SK-N-SH treated with all-trans-retinoic acid at 6 μM for 48 hours (cell line): Measurements from ENCODE around the gene YLPM1.

Experiments used
- ATAC-seq: fragments of 200-7000 bp; cut with Tn5 transposase; 3 replicates; pipeline ENCODE4 v1.9.1; 2020; ENCODE audit warnings: mild to moderate bottlenecking, moderate library complexity
- ARNTL ChIP-seq: fragments of 450-650 bp; formaldehyde crosslinking; IDR thresholded peaks from 2 replicates; pipeline ENCODE4 v1.5.0; 2020; ENCODE audit warnings: low read depth, mild to moderate bottlenecking, moderate library complexity, borderline replicate concordance
- BACH2 ChIP-seq: fragments of 250-450 bp; sonication (Bioruptor Pico); IDR thresholded peaks from 2 replicates; pipeline ENCODE4 v1.9.0; 2021; ENCODE audit warnings: mild to moderate bottlenecking, borderline replicate concordance
- CREB5 ChIP-seq: fragments of 250-450 bp; sonication (Bioruptor Pico); IDR thresholded peaks from 2 replicates; pipeline ENCODE4 v1.5.1; 2020; ENCODE audit warnings: low read depth, mild to moderate bottlenecking, moderate library complexity
- CSDC2 ChIP-seq: fragments of 250-450 bp; sonication (Bioruptor Pico); IDR thresholded peaks from 2 replicates; pipeline ENCODE4 v1.5.0; 2020; ENCODE audit warnings: mild to moderate bottlenecking, moderate library complexity
- CSRNP3 ChIP-seq: fragments of 250-450 bp; sonication (Bioruptor Pico); IDR thresholded peaks from 2 replicates; pipeline ENCODE4 v1.5.1; 2021; ENCODE audit warnings: mild to moderate bottlenecking, moderate library complexity
- ESRRG ChIP-seq: fragments of 250-450 bp; sonication (Bioruptor Pico); IDR thresholded peaks from 2 replicates; pipeline ENCODE4 v1.6.1; 2021; ENCODE audit warnings: mild to moderate bottlenecking
- GLIS3 ChIP-seq: fragments of 250-450 bp; sonication (Bioruptor Pico); IDR thresholded peaks from 2 replicates; pipeline ENCODE4 v1.5.0; 2020; ENCODE audit warnings: mild to moderate bottlenecking, moderate library complexity
- ISL1 ChIP-seq: fragments of 250-450 bp; sonication (Bioruptor Pico); IDR thresholded peaks from 2 replicates; pipeline ENCODE4 v2.1.2; 2022; ENCODE audit warnings: mild to moderate bottlenecking, moderate library complexity
- OSR1 ChIP-seq: fragments of 250-450 bp; sonication (Bioruptor Pico); IDR thresholded peaks from 2 replicates; pipeline ENCODE4 v1.8.0; 2022; ENCODE audit warnings: moderate library complexity, mild to moderate bottlenecking, inconsistent platforms
- PATZ1 ChIP-seq: fragments of 250-450 bp; sonication (Bioruptor Pico); IDR thresholded peaks from 2 replicates; pipeline ENCODE4 v1.8.0; 2020; ENCODE audit warnings: mild to moderate bottlenecking, moderate library complexity, borderline replicate concordance
- POU6F1 ChIP-seq: fragments of 250-450 bp; sonication (Bioruptor Pico); IDR thresholded peaks from 2 replicates; pipeline ENCODE4 v1.8.0; 2021; ENCODE audit warnings: low read depth, mild to moderate bottlenecking, moderate library complexity, borderline replicate concordance
- PPARA ChIP-seq: fragments of 250-450 bp; sonication (Bioruptor Pico); IDR thresholded peaks from 2 replicates; pipeline ENCODE4 v1.5.0; 2020; ENCODE audit warnings: mild to moderate bottlenecking, borderline replicate concordance
- SNAI2 ChIP-seq: fragments of 250-450 bp; sonication (Bioruptor Pico); IDR thresholded peaks from 2 replicates; pipeline ENCODE4 v1.5.0; 2020; ENCODE audit warnings: mild to moderate bottlenecking, moderate library complexity
- TCF4 ChIP-seq: fragments of 250-450 bp; sonication (Bioruptor Pico); IDR thresholded peaks from 2 replicates; pipeline ENCODE4 v1.8.0; 2021; ENCODE audit warnings: mild to moderate bottlenecking, moderate library complexity, borderline replicate concordance
- TOX ChIP-seq: fragments of 250-450 bp; sonication (Bioruptor Pico); IDR thresholded peaks from 2 replicates; pipeline ENCODE4 v1.8.0; 2021; ENCODE audit warnings: mild to moderate bottlenecking, moderate library complexity, borderline replicate concordance
- ZC3H10 ChIP-seq: fragments of 250-450 bp; sonication (Bioruptor Pico); IDR thresholded peaks from 2 replicates; pipeline ENCODE4 v1.5.1; 2021; ENCODE audit warnings: mild to moderate bottlenecking, moderate library complexity
- ZFP3 ChIP-seq: fragments of 250-450 bp; sonication (Bioruptor Pico); IDR thresholded peaks from 2 replicates; pipeline ENCODE4 v1.5.0; 2020; ENCODE audit warnings: mild to moderate bottlenecking, moderate library complexity
- ZFP30 ChIP-seq: fragments of 450-650 bp; formaldehyde crosslinking; IDR thresholded peaks from 2 replicates; pipeline ENCODE4 v1.5.0; 2022; ENCODE audit warnings: mild to moderate bottlenecking, moderate library complexity
- ZNF70 ChIP-seq: fragments of 450-650 bp; formaldehyde crosslinking; IDR thresholded peaks from 2 replicates; pipeline ENCODE4 v1.5.0; 2020; ENCODE audit warnings: mild to moderate bottlenecking, moderate library complexity
- ZNF8 ChIP-seq: fragments of 450-650 bp; formaldehyde crosslinking; IDR thresholded peaks from 2 replicates; pipeline ENCODE4 v1.5.0; 2020; ENCODE audit warnings: mild to moderate bottlenecking, moderate library complexity

YLPM1 gene

GRCh38 chr14:74720526-74720925, 42.6 kb upstream of the YLPM1 start:
- TF ChIP-seq PATZ1 (no peak), ZNF8 (no peak), GLIS3 (CRISPR knock-in tag) (no peak), PPARA (CRISPR knock-in tag) (no peak), ZNF70 (CRISPR knock-in tag) (no peak), CSRNP3 (CRISPR knock-in tag) (no peak), TOX (no peak), CREB5 (CRISPR knock-in tag) (no peak), SNAI2 (no peak)
- ATAC-seq, result peak; percentile 24; the same call in 1 of the 3 replicates

- TF ChIP-seq ISL1 (CRISPR knock-in tag), result peak; percentile 20; the same call in 1 of the 2 replicates
- TF ChIP-seq POU6F1 (CRISPR knock-in tag), result no peak
- no peak for ATAC-seq
Measured at GRCh38 chr14:74723134-74723533, 40.0 kb upstream of the YLPM1 start.

- TF ChIP-seq ARNTL (no peak), CSDC2 (CRISPR knock-in tag) (no peak), BACH2 (CRISPR knock-in tag) (no peak), ZNF70 (CRISPR knock-in tag) (no peak), TOX (no peak), ZC3H10 (CRISPR knock-in tag) (no peak), SNAI2 (no peak), TCF4 (CRISPR knock-in tag) (no peak), ESRRG (CRISPR knock-in tag) (no peak), ZNF8 (no peak), ZFP30 (CRISPR knock-in tag) (no peak), CREB5 (CRISPR knock-in tag) (no peak)
Measured at GRCh38 chr14:74732387-74732786, 30.7 kb upstream of the YLPM1 start.

GRCh38 chr14:74733221-74733620, 29.9 kb upstream of the YLPM1 start:
- no peak for TF ChIP-seq OSR1 (CRISPR knock-in tag)
- TF ChIP-seq, all 23 proteins: peak for 0
- ATAC-seq, result no peak

More at GRCh38 chr14:74732387-74732786, 30.7 kb upstream of the YLPM1 start:
- no peak for ATAC-seq

GRCh38 chr14:74735125-74735524, 28.0 kb upstream of the YLPM1 start:
- TF ChIP-seq CSRNP3 (CRISPR knock-in tag), result no peak
- TF ChIP-seq PPARA (CRISPR knock-in tag), result no peak
- TF ChIP-seq TCF4 (CRISPR knock-in tag), result no peak
- TF ChIP-seq ZFP3 (CRISPR knock-in tag), result no peak
- ATAC-seq, result no peak
